HL-60/S4 treated with retinoic acid at 250 ng/mL for 4 days and 3 days (cell line): ENCODE data around the gene SCRG1.

Source experiments
- in situ Hi-C: fragments of 300-500 bp; cut with MboI; formaldehyde crosslinking; loops from 2 replicates; pipeline ENCODE4 v1.7.0; 2022; ENCODE audit warnings: low sequenced_read_pairs

SCRG1 gene

GRCh38 chr4:173413036-173413435 lies 14.1 kb upstream of the SCRG1 start:
- in situ Hi-C loops, result loop anchor here (10.0 to 25.0 kb wide), 2 partner anchors 88 to 401 kb away; no protein-coding TSS in a partner anchor

GRCh38 chr4:173411106-173411693 lies 12.3 kb upstream of the SCRG1 start:
- in situ Hi-C loops, result loop anchor here (10.0 to 25.0 kb wide), 2 partner anchors 86 to 399 kb away; no protein-coding TSS in a partner anchor

GRCh38 chr4:173410079-173410478 lies 11.2 kb upstream of the SCRG1 start:
- in situ Hi-C loops, result loop anchor here (10.0 to 25.0 kb wide), 2 partner anchors 85 to 398 kb away; no protein-coding TSS in a partner anchor

GRCh38 chr4:173405840-173406606 lies 7.1 kb upstream of the SCRG1 start:
- in situ Hi-C loops, result loop anchor here (25.0 kb wide), 1 partner anchor 394 kb away; no protein-coding TSS in a partner anchor

- in situ Hi-C loops, result loop anchor here (25.0 kb wide), 1 partner anchor 392 kb away; no protein-coding TSS in a partner anchor
These were observed 5.5 kb upstream of the SCRG1 start for GRCh38 chr4:173404296-173404865.

- in situ Hi-C loops, result loop anchor here (25.0 kb wide), 1 partner anchor 391 kb away; no protein-coding TSS in a partner anchor
These were observed 4.1 kb upstream of the SCRG1 start for GRCh38 chr4:173403051-173403450.

- in situ Hi-C loops, result loop anchor here (25.0 kb wide), 1 partner anchor 389 kb away; no protein-coding TSS in a partner anchor
These were observed 2.1 kb upstream of the SCRG1 start for GRCh38 chr4:173401063-173401462.

GRCh38 chr4:173398220-173398619 lies 696 bp downstream of the SCRG1 start:
- in situ Hi-C loops, result no loop called here

GRCh38 chr4:173397604-173398003 lies 1.3 kb downstream of the SCRG1 start:
- in situ Hi-C loops, result no loop called here

- in situ Hi-C loops, result no loop called here
These were observed 7.2 kb downstream of the SCRG1 start for GRCh38 chr4:173391701-173392100.

- in situ Hi-C loops, result no loop called here
These were observed 12.2 kb downstream of the SCRG1 start for GRCh38 chr4:173386751-173387150.

- in situ Hi-C loops, result no loop called here
These were observed 16.6 kb downstream of the SCRG1 start for GRCh38 chr4:173382349-173382748.

- in situ Hi-C loops, result no loop called here
These were observed 17.3 kb downstream of the SCRG1 start for GRCh38 chr4:173381610-173382009.

GRCh38 chr4:173380987-173381386 lies 17.9 kb downstream of the SCRG1 start:
- in situ Hi-C loops, result no loop called here

- in situ Hi-C loops, result no loop called here
These were observed 19.0 kb downstream of the SCRG1 start for GRCh38 chr4:173379929-173380328.

- in situ Hi-C loops, result no loop called here
These were observed 24.3 kb downstream of the SCRG1 start for GRCh38 chr4:173374588-173374987.

GRCh38 chr4:173371292-173372192 lies 27.4 kb downstream of the SCRG1 start:
- in situ Hi-C loops, result no loop called here

GRCh38 chr4:173370477-173371291 lies 28.2 kb downstream of the SCRG1 start, which contains the start of gene SAP30:
SAP30 (plus strand) TSS chr4:173370954; CDS start chr4:173371183, 229 bp downstream.
- in situ Hi-C loops, result no loop called here

- in situ Hi-C loops, result no loop called here
These were observed 28.8 kb downstream of the SCRG1 start for GRCh38 chr4:173370130-173370476.

- in situ Hi-C loops, result no loop called here
These were observed 31.0 kb downstream of the SCRG1 start for GRCh38 chr4:173367946-173368345.
